T-cell (primary cell): ENCODE results near the gene SLC34A3. TPM values are rescaled to one million over a fixed set of nuclear protein-coding genes. Genes with fewer than 3 reads are reported as not detected.
A peak's percentile ranks its signal among the peaks of the same experiment; 100 is the strongest.

Source experiments
- ATAC-seq, 4 experiments: fragments of 200-7000 bp in 3 of 4; fragments of 150-1000 bp in 1 of 4; cut with Tn5 transposase; replicated peaks in 1 of 4; 1 replicate in 3 of 4; 2 replicates in 1 of 4; pipeline ENCODE4 v1.10.0; 2021; ENCODE audit warnings: moderate library complexity in 3 of 4, mild to moderate bottlenecking in 2 of 4, moderate number of reproducible peaks in 1 of 4
- CTCF ChIA-PET, 2 donors: fragments of 300-600 bp; sonication (Branson Sonifier 250); formaldehyde crosslinking; loops; one replicate each; lab custom pipeline; 2022; ENCODE audit warnings: antibody characterized with exemption in 2 of 2; lab: Charles Lee
- POLR2A ChIA-PET, 2 donors: fragments of 300-600 bp; sonication (Branson Sonifier 250); formaldehyde crosslinking; loops; one replicate each; lab custom pipeline; 2022; ENCODE audit warnings: antibody characterized with exemption in 2 of 2; lab: Charles Lee
- DNase-seq, 35 experiments: peaks; one replicate each; pipeline versions ENCODE4 v3.0.0 to v3.0.0-alpha.2; 2013 to 2023
- H3K27ac ChIP-seq: one replicate; pipeline ENCODE4 v1.5.1; 2013; ENCODE audit warnings: low read length
- H3K27me3 ChIP-seq, 2 experiments: replicated peaks in 1 of 2; 1 replicate in 1 of 2; 2 replicates in 1 of 2; pipeline versions ENCODE4 v1.6.1 to v1.7.0; 2013; ENCODE audit warnings: low read length in 1 of 2, mixed read lengths in 1 of 2; ENCODE audit not compliant: control insufficient read depth in 2 of 2, insufficient read depth in 2 of 2; ENCODE audit errors: extremely low read depth in 1 of 2
- H3K36me3 ChIP-seq, 2 donors: 1 replicate in 1 of 2; 2 replicates in 1 of 2; pipeline versions ENCODE4 v1.6.1 to v1.7.0; 2013; ENCODE audit warnings: low read length in 1 of 2; ENCODE audit not compliant: control insufficient read depth in 2 of 2, insufficient read depth in 1 of 2; ENCODE audit errors: extremely low read depth in 1 of 2
- H3K4me1 ChIP-seq, 2 experiments: 1 replicate in 1 of 2; 2 replicates in 1 of 2; pipeline versions ENCODE4 v1.6.1 to v1.7.0; 2013; ENCODE audit warnings: low read length in 2 of 2, mixed read lengths in 1 of 2; ENCODE audit not compliant: insufficient read depth in 2 of 2, control insufficient read depth in 1 of 2; ENCODE audit errors: extremely low read depth in 1 of 2
- H3K4me3 ChIP-seq, 2 donors: 1 replicate in 1 of 2; 2 replicates in 1 of 2; pipeline versions ENCODE4 v1.5.1 to v1.7.0; 2013; ENCODE audit warnings: mild to moderate bottlenecking in 2 of 2, low read length in 1 of 2, moderate library complexity in 1 of 2; ENCODE audit not compliant: control insufficient read depth in 1 of 2; ENCODE audit errors: extremely low read depth in 1 of 2
- H3K9me3 ChIP-seq: 2 replicates; pipeline ENCODE4 v1.7.0; 2013
- H3K27ac Mint-ChIP-seq, 2 donors: one replicate each; pipeline ENCODE4 v1.8.0; 2020 to 2021; ENCODE audit warnings: mild to moderate bottlenecking in 2 of 2, mixed read lengths in 2 of 2
- H3K27me3 Mint-ChIP-seq, 2 donors: one replicate each; pipeline ENCODE4 v1.8.0; 2021 to 2022; ENCODE audit warnings: mixed read lengths in 2 of 2
- H3K36me3 Mint-ChIP-seq: one replicate; pipeline ENCODE4 v1.8.0; 2021; ENCODE audit warnings: mixed read lengths
- H3K4me1 Mint-ChIP-seq, 3 donors: one replicate each; pipeline ENCODE4 v1.8.0; 2020 to 2022; ENCODE audit warnings: mixed read lengths in 3 of 3, mild to moderate bottlenecking in 1 of 3
- H3K4me3 Mint-ChIP-seq, 3 donors: one replicate each; pipeline ENCODE4 v1.8.0; 2020 to 2022; ENCODE audit warnings: mild to moderate bottlenecking in 3 of 3, mixed read lengths in 3 of 3, moderate library complexity in 3 of 3
- H3K9me3 Mint-ChIP-seq, 3 donors: one replicate each; pipeline ENCODE4 v1.8.0; 2020 to 2022; ENCODE audit warnings: mixed read lengths in 3 of 3
- WGBS: methylation state at CpG from one replicate; pipeline ENCODE4 v1.1.5; 2013; ENCODE audit warnings: missing lambda C conversion rate; ENCODE audit not compliant: insufficient coverage; 5-methylcytosine and 5-hydroxymethylcytosine counted together
- total RNA-seq, 35 experiments: library from RNA in 6 of 35; stranded (reverse) in 6 of 35; fragments of 120-200 nt in 1 of 35; gene quantifications; one replicate each; pipeline versions ENCODE4 v1.2.1 to v1.2.4 and lab custom pipeline; 2013 to 2026

SLC34A3 gene
- total RNA-seq, 5 donors from 2014 or later (not counting 1 experiment from before 2014, with no cell fraction given): not detected

GRCh38 chr9:137224830-137225694 is 5.6 kb upstream of the SLC34A3 start, which contains the start of gene CYSRT1:
CYSRT1 (plus strand) TSS chr9:137225174; CDS start chr9:137225622, 448 bp downstream.
- ATAC-seq (no peak), DNase-seq (no peak)
- H3K36me3 ChIP-seq: no peaks in the 10 kb centered on the region
- Mint-ChIP-seq H3K27me3 (peaks cover 4 to 6% of the 10 kb centered on the region in 2 donors), H3K9me3 (no peaks in the 10 kb centered on the region), H3K27ac (peak within 1 kb of the TSS; percentile 67 to 80), H3K4me1 (peaks cover 6 to 8% (median 7%) of the 10 kb centered on the region in 3 donors), H3K36me3 (no peaks in the 10 kb centered on the region), H3K4me3 (peak within 1 kb of the TSS; percentile 71 to 80 (median 79))
- ChIA-PET POLR2A (interaction anchor here in 1 of 2 donors (1.2 kb wide), 1 partner anchor 16 kb away, joined by 4 read pairs; the partner anchor contains the start of gene TUBB4B), CTCF (interaction anchor here in 1 of 2 donors (1.1 kb wide), 1 partner anchor 129 kb away, joined by 4 read pairs; no protein-coding TSS in a partner anchor)
- H3K4me1 ChIP-seq: peaks cover 2 to 37% of the 10 kb centered on the region in 2 experiments
- H3K4me3 ChIP-seq: peak within 1 kb of the TSS; percentile 71 to 79
- no peaks in the 10 kb centered on the region for H3K9me3 ChIP-seq
- WGBS: 71% methylated on average over 14 of the region's 23 CpGs
- peaks cover 0 to 42% of the 10 kb centered on the region in 2 experiments for H3K27me3 ChIP-seq
- peak within 1 kb of the TSS; percentile 83 for H3K27ac ChIP-seq

DNA sequence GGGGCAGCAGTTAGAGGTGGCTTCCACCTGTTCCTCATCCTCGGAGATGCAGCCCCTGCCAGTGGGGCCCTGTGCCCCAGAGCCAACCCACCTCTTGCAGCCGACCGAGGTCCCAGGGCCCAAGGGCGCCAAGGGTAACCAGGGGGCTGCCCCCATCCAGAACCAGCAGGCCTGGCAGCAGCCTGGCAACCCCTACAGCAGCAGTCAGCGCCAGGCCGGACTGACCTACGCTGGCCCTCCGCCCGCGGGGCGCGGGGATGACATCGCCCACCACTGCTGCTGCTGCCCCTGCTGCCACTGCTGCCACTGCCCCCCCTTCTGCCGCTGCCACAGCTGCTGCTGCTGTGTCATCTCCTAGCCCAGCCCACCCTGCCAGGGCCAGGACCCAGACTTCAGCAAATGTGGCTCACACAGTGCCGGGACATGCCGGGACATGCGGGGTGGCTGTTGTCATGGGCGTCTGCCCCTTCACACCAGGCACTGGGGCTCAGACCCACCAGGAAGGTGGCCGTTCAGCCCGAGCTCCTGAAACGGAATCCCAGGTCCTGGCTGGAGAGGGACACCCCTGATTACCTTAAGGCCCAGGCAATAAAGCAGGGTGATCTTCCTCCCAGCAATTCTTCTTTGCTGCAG is 4.9 kb upstream of the SLC34A3 start:
- Histone ChIP-seq H3K4me3 (no peak overlapping the region), H3K4me1 (peaks cover 2 to 37% of the 10 kb centered on the region in 2 experiments), H3K36me3 (no peaks in the 10 kb centered on the region), H3K27me3 (peaks cover 0 to 45% of the 10 kb centered on the region in 2 experiments), H3K27ac (no peak overlapping the region), H3K9me3 (no peaks in the 10 kb centered on the region)
- DNase-seq (no peak), ATAC-seq (no peak)
- Mint-ChIP-seq H3K4me3 (no peak overlapping the region), H3K27ac (no peak overlapping the region), H3K36me3 (no peaks in the 10 kb centered on the region), H3K9me3 (no peaks in the 10 kb centered on the region), H3K4me1 (peaks cover 6 to 8% (median 7%) of the 10 kb centered on the region in 3 donors), H3K27me3 (peaks cover 4 to 6% of the 10 kb centered on the region in 2 donors)
- 85% methylated on average over 19 of the region's 21 CpGs for WGBS
- CTCF ChIA-PET: interaction anchor here in 1 of 2 donors (1.1 to 2.5 kb wide), 2 partner anchors 130 to 179 kb away, joined by 4 to 7 read pairs; no protein-coding TSS in a partner anchor
- POLR2A ChIA-PET: interaction anchor here in 1 of 2 donors (0.5 to 1.2 kb wide), 2 partner anchors 15 to 175 kb away, joined by 4 to 7 read pairs; partner anchors contain the start of gene TUBB4B

DNA sequence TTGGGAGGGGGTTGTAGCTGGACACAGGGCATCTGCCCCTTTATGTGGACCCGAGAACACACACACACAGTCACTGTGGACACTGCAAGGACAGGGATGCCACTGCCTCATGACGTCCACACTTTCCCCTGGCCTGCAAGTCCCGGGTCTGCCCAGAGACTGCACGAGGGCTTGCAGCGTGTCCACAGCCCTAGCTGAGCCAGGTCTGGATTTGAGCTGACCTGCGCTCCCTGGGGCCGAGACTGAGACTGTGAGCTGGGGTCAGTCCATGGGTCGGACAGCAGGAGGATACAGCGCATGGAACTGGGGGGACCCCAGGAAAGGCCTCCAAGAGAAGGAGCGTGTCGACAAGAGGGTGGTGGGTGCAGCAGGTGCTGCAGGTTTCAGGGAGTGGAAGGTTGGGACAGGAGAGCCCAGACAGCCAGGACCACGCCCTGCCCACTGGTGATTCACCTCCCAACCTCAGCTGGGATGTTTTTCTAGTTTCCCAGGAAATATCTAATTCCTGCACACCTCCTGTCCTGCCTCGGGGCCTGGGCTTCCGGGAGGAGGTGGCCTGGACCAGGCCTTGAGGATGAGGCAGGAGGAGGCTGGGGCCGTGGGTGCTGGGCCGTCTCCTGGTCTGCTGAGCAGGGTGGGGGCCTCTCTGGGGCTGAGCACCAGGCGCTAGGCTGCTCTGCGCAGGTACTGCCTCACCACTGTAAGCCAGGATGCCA is 4.2 kb upstream of the SLC34A3 start:
- no peak for DNase-seq
- Mint-ChIP-seq H3K4me1 (peaks cover 6 to 8% (median 7%) of the 10 kb centered on the region in 3 donors), H3K9me3 (no peaks in the 10 kb centered on the region), H3K36me3 (no peaks in the 10 kb centered on the region), H3K4me3 (no peak overlapping the region), H3K27me3 (peaks cover 4 to 10% of the 10 kb centered on the region in 2 donors), H3K27ac (no peak overlapping the region)
- POLR2A ChIA-PET: no interaction called here
- H3K4me1 ChIP-seq: peaks cover 2 to 36% of the 10 kb centered on the region in 2 experiments
- peaks cover 0 to 50% of the 10 kb centered on the region in 2 experiments for H3K27me3 ChIP-seq
- ATAC-seq: no peak
- no peak overlapping the region for H3K27ac ChIP-seq
- H3K4me3 ChIP-seq: no peak overlapping the region
- H3K36me3 ChIP-seq: no peaks in the 10 kb centered on the region
- no peaks in the 10 kb centered on the region for H3K9me3 ChIP-seq
- 84% methylated on average over 18 of the region's 18 CpGs for WGBS
- CTCF ChIA-PET: interaction anchor here in 1 of 2 donors (2.5 kb wide), 1 partner anchor 180 kb away, joined by 7 read pairs; no protein-coding TSS in a partner anchor

DNA sequence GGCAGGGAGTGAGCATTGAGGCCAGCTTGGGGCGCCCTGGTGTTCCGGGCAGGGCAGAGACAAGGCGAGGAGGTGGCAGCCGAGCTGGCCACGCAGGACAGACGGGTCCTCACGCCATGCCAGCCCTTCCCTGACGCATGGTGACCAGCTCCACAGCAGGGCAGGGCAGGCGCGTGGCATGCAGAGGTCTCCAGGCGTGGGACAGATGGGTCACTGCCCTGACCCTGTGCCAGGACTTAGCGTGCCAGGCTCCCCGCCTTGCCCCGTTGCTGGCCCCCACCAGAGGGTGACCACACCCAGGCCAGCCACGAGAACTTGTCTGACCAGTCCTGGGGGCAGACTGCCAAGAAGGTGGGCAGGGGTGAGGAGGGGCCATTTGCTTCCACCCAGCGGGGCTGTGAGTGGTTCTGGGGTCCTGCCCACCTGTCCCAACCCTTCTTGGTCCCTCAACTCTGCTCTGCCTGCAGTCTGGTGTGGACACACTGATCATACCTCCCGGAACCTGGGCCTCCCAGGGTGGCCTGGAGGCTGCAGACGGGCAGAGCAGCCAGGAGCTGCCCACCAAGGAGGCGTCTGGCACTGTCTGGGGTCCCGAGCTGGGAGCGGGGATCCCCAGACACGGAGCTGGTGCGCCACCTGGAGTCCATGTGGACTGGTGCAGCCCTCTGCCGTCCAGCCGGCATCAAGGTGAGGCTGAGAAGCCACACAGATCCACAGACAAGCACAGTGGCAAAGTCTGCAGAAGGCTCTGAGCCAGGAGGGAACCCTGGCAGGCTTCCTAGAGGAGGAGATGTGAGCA is 3.4 kb upstream of the SLC34A3 start, which contains the start of gene RNF224:
Gene RNF224 (plus strand): TSS at position 449 of the 799 bp plus-strand sequence. CDS start 834 bp downstream, outside the sequence.
- H3K36me3 Mint-ChIP-seq: no peaks in the 10 kb centered on the region
- Histone ChIP-seq H3K9me3 (no peaks in the 10 kb centered on the region), H3K27me3 (peaks cover 0 to 57% of the 10 kb centered on the region in 2 experiments), H3K4me3 (no peak within 1 kb of the TSS), H3K4me1 (peaks cover 2 to 32% of the 10 kb centered on the region in 2 experiments), H3K27ac (no peak within 1 kb of the TSS), H3K36me3 (no peaks in the 10 kb centered on the region)
- peaks cover 4 to 12% of the 10 kb centered on the region in 2 donors for H3K27me3 Mint-ChIP-seq
- ChIA-PET CTCF (interaction anchor here in 1 of 2 donors (0.7 to 2.5 kb wide), 3 partner anchors 12 to 181 kb away, joined by 3 to 8 read pairs (median 7); no protein-coding TSS in a partner anchor), POLR2A (no interaction called here)
- H3K4me3 Mint-ChIP-seq: no peak within 1 kb of the TSS
- DNase-seq (peak; percentile 48 to 89 (median 74)), ATAC-seq (peak; percentile 28 to 44 (median 32))
- H3K27ac Mint-ChIP-seq: no peak within 1 kb of the TSS
- H3K4me1 Mint-ChIP-seq: peaks cover 6 to 8% (median 7%) of the 10 kb centered on the region in 3 donors
- 52% methylated on average over 24 of the region's 25 CpGs for WGBS
- H3K9me3 Mint-ChIP-seq: no peaks in the 10 kb centered on the region

DNA sequence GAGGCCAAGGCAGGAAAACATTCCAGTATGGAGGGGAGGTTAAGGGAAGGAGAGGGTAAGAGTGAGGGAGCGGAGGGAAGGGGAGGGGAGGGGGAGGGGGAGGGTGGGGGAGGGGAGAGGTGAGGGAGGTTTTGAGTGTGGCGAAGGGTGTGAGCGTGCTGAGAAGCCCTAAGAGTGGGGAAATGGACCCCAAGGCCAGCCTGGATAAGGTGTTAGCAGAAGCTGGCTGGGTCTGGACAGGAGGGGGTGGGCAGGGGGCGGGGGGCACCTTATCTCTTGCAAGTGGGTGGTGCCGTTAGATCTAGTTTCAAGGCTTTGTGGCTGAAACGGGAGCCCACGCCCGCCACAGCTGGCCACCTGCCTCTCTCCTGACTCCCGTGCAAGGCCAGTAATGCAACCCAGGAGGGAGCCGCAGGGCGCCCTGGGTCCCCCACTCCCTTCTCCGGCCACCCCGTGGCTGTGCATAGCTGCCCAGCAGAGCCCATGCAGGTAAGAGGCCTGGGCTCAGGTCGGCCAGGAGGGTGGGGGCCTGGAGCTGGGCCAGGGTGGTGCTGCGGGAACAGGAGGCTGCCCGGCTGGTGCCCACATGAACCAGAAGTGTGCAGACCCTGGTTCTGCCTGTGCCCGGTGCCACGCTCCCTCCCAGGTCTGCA is 2.7 kb upstream of the SLC34A3 start:
- Mint-ChIP-seq H3K9me3 (no peaks in the 10 kb centered on the region), H3K27ac (no peak overlapping the region), H3K4me3 (no peak overlapping the region), H3K36me3 (no peaks in the 10 kb centered on the region), H3K27me3 (peaks cover 4 to 12% of the 10 kb centered on the region in 2 donors), H3K4me1 (peaks cover 6% of the 10 kb centered on the region in 3 donors)
- ATAC-seq (no peak), DNase-seq (no peak)
- ChIA-PET CTCF (interaction anchor here in 1 of 2 donors (1.7 to 2.5 kb wide), 2 partner anchors 132 to 181 kb away, joined by 7 to 8 read pairs; no protein-coding TSS in a partner anchor), POLR2A (no interaction called here)
- Histone ChIP-seq H3K4me1 (peaks cover 0 to 24% of the 10 kb centered on the region in 2 experiments), H3K9me3 (no peaks in the 10 kb centered on the region), H3K27me3 (peaks cover 0 to 62% of the 10 kb centered on the region in 2 experiments), H3K36me3 (no peaks in the 10 kb centered on the region), H3K27ac (no peak overlapping the region), H3K4me3 (no peak overlapping the region)
- 41% methylated on average over 14 of the region's 18 CpGs for WGBS
